NCI-H82 treated with DMSO at 0.1 percent for 48 hours (cell line): ENCODE measurements around the gene ERBB4.

Experiments
- DNase-seq: peaks from one replicate; lab custom pipeline; 2025; ENCODE audit not compliant: unreplicated experiment; lab: John Stamatoyannopoulos, UW

Gene ERBB4

GRCh38 chr2:212441141-212441540 lies 97.5 kb downstream of the ERBB4 start:
- no peak for DNase-seq

DNA sequence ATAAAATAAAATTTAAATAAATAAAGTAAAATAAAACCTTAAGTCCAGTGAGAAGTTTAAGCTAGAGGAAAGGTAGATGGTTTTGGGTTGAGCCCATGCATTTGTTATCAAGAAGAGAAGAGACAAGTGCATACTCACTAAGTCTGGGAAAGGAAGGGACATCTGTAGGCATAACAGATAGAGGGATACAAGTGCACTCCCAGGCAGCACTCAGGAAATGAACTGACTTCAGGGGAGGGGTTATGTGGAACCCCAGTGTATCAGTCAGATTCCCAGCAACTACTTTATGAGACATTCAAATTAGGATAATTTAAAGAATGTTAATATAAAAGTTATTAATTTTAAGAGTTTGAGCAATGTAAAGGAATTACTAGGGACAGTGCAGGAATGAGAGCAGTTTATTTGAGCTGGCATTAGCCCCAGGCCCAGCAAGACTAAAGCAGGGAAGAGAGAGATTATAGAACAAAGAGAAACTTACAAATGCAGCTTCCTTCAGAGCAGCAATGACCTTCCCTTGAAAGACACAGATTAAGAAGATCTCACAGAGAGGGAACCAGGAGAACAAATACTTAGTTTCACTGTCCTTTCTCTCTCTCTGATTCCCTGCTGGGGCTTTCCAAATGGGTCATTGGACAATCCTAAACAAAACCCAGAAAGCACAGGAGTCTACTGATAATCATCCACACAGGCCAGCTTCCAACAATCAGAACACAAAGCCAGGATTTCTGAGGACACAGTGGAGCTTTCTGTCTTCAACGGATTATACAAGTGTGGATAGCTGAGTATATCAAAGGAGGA lies 109.7 kb downstream of the ERBB4 start:
- no peak for DNase-seq

DNA sequence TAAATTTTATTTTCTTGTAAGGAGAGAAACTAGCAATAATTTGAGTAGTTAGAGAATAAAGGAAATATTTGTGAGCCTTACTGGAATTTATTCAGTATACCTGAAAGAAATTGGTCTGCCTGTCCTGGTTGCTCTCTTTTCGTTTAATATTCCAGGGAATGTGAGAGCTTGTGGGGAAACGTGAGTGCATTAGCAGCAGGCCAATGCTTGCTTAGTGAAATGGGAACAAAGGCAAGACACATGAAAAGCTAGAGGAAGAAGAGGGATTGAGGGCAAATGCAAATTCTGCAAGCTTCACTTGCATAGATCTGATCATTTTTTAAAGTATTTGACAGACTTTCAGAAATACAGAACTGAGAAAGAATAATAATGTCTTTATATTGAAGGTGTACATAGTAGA lies 111.0 kb downstream of the ERBB4 start:
- DNase-seq, result no peak

GRCh38 chr2:212426637-212427412 lies 111.8 kb downstream of the ERBB4 start:
- DNase-seq, result no peak

DNA sequence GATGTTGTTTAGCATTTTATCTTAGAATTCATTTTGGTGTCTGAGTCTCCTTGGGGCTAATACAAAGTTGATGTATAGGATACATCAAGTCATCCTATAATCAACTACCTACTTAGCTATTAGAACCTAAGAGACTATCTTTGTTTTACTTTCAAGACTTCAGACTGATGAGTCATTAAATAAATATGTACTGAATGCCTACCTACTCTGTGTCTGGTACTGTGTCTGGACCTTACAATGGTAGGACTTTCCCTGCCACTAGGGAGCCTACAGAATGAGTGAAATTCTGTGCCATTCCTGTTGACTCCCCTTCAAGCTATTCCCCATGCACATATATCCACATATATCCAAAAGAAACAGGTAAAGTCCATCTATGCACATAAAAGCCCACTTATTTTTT lies 114.5 kb downstream of the ERBB4 start:
- no peak for DNase-seq

- DNase-seq, result no peak
Observed at GRCh38 chr2:212423089-212423488, 115.5 kb downstream of the ERBB4 start.

DNA sequence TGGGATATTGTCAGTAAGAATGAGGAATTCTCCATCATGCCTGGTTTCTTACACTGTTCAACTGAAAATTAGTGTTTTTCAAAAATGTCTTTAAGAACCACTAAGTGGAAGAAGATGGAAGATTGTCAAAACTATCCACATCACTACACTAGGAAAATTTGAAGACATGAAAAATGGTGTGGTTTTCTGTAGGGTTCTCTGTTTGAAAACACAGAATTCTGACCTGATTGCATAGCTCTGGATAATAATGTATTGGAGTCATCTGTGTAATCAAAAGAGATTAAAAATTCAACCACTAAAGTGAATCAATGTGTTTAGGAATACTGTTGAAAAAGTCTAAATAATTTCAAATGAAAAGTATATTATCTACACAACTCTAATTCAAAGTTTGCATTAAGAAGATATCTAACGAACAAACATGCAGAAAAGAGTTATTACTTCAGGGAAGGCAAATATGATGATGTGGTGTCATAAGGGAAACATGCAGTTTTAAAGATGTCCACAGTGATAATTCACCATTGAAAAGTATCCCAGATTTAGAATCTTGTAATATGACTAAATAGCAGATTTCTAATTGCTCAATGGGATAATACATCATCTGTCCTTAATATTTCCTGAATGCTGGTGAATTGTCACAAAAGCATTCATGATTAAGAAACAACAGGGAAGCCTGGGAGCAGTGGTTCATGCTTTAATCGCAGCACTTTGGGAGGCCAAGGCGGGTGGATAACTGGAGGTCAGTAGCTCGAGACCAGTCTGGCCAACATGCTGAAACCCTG lies 116.9 kb downstream of the ERBB4 start:
- DNase-seq, result no peak

- DNase-seq, result no peak
Observed at GRCh38 chr2:212416086-212416485, 122.5 kb downstream of the ERBB4 start.

GRCh38 chr2:212414767-212415211 lies 123.8 kb downstream of the ERBB4 start:
- no peak for DNase-seq

DNA sequence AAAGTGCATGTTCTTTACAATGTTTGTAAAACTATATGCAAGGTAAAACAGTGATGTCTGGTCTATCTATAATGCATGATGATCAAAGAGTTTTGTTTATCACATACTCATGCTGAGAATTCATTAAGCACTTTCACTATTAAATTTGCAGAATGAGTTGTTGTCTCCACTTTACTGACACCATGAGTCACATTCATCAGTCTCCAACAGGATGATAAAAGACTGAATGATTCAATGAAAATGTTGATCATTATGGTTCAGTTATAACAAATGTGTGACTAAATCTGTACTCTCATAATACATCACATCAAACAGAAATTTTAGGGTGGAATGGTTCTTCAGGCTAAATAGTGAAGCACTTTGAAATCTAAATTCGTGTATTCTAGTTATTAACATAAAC lies 129.0 kb downstream of the ERBB4 start:
- no peak for DNase-seq

DNA sequence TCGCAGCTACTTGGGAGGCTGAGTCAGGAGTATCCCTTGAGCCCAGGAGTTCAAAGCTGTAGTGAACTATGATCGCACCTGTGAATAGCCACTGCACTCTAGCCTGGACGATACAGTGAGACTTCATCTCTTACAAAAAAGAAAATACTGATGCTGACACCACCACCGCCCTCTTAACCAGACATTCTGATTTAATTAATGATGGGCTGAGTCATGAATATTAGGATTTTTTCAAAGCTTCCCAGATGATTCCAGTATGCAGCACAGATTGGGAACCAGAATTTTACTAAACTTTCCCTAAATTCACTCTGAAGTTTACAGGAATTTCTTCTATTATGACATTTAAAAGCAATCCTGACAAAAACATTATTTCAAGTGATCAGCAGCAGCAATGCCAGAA lies 130.1 kb downstream of the ERBB4 start:
- no peak for DNase-seq

DNA sequence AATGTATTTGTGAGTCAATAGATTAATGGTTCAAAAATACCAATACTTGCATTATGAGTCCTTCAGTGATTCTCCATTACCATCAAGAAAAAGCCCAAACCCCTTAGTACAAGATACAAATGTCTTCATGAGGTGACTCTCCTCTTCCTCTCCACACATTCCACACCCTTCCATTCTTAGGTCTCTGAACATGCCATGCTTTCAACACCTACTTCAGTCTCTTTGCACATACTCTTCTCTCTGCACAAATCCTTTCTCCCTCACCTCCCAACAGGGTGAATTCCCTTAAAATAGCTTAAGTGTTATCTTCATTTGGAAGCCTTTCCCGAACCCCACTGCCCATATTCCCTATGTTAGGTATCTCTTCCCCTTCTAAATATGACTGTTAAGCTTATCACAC lies 131.9 kb downstream of the ERBB4 start:
- no peak for DNase-seq

GRCh38 chr2:212402316-212402715 lies 136.3 kb downstream of the ERBB4 start:
- no peak for DNase-seq

GRCh38 chr2:212398316-212398715 lies 140.3 kb downstream of the ERBB4 start:
- DNase-seq, result no peak

DNA sequence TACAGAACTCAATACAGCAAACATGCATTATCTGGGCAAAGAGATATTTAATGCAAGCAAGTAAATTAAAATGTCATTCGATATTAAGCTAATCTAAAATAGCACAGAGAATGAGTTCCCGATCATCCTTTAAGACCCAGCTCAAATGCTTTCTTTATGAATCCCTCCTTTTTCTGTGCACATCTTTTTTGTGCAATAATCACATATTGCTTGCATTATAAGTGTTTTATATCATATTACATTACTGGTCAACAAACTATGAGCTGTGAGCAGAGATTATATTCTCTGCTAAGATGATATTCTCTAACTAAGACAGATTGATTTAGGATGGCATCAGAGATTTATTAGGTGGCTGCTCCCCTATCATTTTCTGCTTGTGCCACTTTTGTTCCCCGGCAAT lies 146.1 kb downstream of the ERBB4 start:
- DNase-seq, result no peak

GRCh38 chr2:212392043-212392442 lies 146.6 kb downstream of the ERBB4 start:
- no peak for DNase-seq

DNA sequence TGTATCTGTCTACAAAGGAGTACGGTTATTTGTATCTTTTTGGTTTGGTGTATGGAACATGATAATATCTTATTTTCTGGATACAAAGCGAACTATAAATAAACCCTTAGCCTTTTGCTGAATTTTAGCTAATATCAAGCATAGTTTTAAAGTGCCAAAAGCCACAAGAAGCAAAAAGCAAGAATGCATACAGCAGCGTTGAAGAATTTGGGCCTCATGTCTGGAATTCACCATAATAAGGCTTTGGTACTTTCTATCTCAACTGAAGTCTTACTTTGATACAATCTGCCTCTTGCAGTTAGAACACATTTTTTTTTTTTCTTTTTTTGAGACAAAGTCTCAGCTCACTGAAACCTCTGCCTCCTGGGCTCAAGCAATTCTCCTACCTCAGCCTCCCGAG lies 151.5 kb downstream of the ERBB4 start:
- no peak for DNase-seq

GRCh38 chr2:212385241-212385640 lies 153.4 kb downstream of the ERBB4 start:
- no peak for DNase-seq

GRCh38 chr2:212384027-212384426 lies 154.6 kb downstream of the ERBB4 start:
- no peak for DNase-seq

- no peak for DNase-seq
Observed at GRCh38 chr2:212381428-212382102, 157.0 kb downstream of the ERBB4 start.

- no peak for DNase-seq
Observed at GRCh38 chr2:212379103-212379502, 159.5 kb downstream of the ERBB4 start.
